Measurements from ENCODE around the gene OSBPL9.
"Not testable (repeated sequence)": the region's sequence is repeated elsewhere in the genome, so short reads cannot be mapped to it uniquely, and the experiment has no call there.

Gene OSBPL9

DNA sequence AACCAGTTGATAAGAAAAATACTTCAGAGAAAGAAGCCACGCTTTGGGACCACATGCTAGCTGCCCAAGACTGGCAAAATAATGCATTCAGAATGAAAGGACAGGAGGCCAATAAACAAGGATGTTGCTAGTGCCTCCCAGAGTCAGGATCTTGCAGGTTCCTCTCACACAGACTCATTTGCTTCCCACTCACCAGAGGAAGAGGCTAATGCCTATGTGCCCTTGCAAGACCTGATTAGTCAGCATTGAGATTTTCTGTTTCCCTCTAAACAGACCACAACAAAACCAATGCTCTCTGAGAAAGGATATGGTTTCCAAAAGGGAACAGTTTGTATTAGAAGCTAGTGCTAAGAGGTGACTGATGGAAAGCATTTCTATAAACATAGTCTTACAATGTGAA lies 176.0 kb downstream of the OSBPL9 start:
- peak; percentile 13 for DNase-seq (ENCODE audit: low spot score)

DNA sequence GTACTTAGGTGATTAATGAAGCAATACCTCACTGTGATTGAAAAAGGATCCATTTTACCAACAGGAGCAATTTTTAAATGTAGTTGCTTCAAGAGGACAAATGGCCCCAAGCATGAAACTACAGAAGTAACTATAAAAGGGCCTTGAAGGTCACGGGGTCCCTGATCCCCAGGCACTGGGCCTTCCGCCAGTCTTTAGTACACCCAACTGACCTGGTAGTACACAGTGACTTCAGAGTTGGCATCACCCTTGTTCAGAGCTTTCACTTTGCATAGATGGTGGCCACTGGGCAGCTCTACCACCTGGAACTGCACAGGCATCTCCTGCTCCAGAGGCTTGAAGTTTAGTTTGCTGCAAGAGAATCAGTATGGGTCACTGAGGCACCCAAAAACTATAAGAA lies 177.4 kb downstream of the OSBPL9 start:
- DNase-seq (ENCODE audit: low spot score) = no peak

DNA sequence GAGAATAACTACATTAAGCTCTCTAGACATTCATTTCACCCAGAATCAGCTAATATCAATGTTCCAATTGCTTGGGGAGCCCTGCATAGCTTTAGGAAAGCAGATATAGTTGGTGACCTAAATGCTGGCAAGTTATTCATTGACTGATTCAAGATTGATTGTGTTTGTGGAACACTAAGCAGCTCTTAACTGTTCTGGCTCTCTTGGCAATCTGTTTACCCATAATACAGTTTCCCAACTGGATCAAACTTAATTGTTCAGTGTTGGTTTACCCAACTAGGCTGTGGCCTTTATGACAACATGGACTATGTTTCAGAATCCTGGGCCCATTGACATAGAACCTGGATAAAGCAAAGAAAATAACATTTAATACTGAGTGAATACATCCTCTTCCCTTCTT lies 178.0 kb downstream of the OSBPL9 start:
- no peak for DNase-seq (ENCODE audit: low spot score)

DNA sequence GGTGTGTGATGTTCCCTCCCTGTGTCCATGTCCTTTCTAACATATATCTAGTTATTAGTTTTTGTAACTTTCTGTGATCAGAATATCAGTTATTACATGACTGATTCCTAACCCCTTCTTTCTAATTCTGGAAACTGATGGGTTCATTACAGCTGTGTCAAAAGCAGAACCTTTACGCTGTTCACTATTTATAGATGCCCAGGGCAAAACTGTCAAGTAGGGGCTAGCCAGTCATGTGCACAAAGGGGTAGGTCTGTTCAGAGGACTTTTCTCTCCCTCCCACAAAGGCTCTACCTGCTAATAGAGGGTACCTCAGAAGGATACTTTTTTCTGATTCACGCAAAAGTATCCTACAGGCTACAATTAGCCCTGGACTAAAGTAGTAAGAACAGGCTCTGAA lies 182.5 kb downstream of the OSBPL9 start:
- DNase-seq (ENCODE audit: low spot score) = no peak

DNA sequence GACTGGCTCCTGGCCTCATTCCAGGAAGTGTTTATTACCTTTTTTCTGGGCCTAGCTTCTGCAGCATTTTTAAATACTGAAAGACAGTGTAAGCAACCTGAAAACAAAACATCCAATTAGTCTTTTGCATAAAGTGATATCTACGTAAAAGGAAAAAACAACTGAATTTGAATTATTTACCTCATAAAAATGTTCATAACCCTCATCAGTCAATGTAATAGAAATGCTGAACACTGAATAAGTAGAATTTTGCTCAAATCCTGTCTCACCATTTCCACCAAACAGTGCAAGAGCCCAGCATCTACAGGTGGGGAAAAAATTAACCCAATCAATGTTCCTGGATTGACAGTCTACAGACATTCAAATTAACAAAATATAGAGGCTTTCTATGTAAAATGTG lies 197.6 kb downstream of the OSBPL9 start:
- no peak for DNase-seq (ENCODE audit: low spot score)

DNA sequence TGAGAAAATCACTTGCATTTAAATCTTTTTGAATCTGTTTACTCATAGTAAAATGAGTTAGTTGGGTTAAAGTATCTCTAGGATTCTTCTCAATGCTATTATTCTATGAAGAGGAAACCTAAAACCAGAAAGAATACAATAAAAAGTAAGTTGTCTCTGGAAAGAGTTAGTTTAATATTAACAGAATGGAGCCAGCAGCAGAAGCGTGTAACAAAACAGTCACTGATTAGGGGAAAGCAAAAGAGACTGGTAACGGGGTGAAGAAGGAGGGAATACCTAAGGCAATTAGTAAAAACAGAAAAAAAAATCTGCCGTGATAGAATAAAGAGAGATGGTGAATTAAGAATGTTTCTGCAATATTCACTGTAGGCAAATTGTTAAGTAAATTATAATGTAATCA lies 201.6 kb downstream of the OSBPL9 start:
- no peak for DNase-seq (ENCODE audit: low spot score)

DNA sequence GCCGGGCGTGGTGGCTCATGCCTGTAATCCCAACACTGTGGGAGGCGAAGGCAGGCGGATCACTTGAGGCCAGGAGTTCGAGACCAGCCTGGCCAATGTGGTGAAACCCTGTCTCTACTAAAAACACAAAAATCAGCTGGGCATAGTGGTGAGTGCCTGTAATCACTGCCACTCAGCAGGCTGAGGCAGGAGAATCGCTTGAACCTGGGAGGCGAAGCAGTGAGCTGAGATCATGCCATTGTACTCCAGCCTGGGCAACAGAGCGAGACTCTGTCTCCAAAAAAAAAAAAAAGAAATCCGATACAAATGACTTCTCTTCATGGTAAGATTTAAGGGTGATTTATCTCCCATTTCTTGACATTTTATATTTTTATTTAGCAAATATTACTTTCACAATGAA lies 202.1 kb downstream of the OSBPL9 start:
- DNase-seq (ENCODE audit: low spot score) = not testable (repeated sequence)

DNA sequence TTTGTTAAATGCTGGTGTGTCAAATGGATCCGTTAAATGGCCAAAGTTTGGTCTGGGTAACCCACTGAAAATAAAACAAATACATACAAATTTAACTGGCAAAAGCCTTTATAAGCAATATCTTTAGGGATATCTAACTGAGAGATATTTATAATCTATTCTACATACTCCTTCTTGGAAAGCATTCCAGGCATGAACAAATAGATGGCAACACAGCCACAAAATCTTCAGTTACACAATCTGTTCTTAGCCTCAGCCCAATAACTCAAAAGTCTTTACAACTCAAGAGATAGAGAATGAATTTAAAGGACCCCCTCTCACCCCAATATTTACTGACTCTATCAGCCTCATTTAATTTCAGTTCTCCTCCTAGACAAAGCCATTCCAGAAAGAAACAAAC lies 202.9 kb downstream of the OSBPL9 start:
- no peak for DNase-seq (ENCODE audit: low spot score)

DNA sequence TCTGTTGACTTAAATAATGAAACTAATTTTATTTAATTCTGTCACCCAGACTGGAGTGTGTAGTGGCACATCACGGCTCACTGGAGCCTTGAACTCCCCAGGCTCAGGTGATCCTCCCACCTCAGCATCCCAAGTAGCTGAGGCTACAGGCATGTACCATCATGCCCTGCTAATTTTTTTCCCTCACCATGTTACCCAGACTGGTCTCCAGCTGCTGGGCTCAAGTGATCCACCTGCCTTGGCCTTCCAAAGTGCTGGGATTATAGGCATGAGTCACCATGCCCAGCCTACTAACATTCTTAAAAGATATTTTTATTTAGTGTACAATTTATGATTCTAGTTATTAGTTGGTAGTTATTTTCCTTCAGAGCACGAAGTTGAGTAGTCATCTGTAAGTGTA lies 212.2 kb downstream of the OSBPL9 start:
- DNase-seq (ENCODE audit: low spot score) = no peak

DNA sequence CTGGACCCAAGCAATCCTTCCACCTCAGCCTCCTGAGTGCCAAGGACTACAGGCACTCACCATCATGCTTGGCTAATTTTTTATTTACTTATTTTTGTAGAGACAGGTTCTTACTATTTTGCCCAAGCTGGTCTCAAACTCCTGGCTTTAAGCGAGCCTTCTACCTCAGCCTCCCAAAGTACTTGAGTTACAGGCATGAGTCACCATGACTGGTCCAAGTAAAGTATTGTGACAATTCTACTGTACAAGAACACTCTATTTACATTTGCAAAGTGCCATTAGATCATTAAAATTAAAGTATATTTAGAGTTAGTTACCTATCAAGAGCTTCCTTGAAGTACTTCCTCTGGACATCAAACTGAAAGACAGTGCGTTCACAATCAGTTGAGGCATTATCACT lies 216.8 kb downstream of the OSBPL9 start:
- DNase-seq (ENCODE audit: low spot score) = no peak

DNA sequence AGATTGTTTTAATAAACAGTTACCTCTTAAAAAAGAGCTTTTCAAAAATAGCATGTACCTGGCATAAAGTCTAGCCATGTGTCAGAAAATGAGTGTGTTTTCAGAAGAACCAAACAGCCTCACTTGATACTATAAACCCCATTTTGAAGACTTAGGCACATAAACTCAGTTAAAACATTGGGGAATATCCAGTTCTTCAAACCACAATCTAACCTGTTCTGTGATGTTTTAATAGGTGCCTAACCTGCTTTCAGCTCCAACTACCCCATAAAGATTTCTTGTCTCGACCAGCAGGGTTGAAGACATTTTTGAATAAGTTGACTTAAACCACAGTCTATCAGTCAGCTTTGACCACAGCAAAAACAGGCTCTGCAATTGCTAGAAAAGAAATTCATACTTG lies 220.4 kb downstream of the OSBPL9 start:
- no peak for DNase-seq (ENCODE audit: low spot score)
